MM.1S (cell line): ENCODE measurements around the gene INPP5D.

Source experiments
- DNase-seq: peaks from one replicate; pipeline ENCODE4 v3.0.0-alpha.2; 2015
- H2AFZ ChIP-seq: fragments of 300-600 bp; sonication (generic); 2 replicates; pipeline ENCODE4 v1.6.0; 2016; ENCODE audit warnings: antibody characterized with exemption, low read length
- H3F3A ChIP-seq: fragments of 300-600 bp; sonication (generic); 2 replicates; pipeline ENCODE4 v1.6.1; 2016; ENCODE audit warnings: mild to moderate bottlenecking, antibody characterized with exemption, low read length, moderate library complexity, mixed read lengths; ENCODE audit not compliant: insufficient read depth
- H3K27ac ChIP-seq: fragments of 300-600 bp; sonication (generic); 2 replicates; pipeline ENCODE4 v1.5.1; 2016; ENCODE audit warnings: mild to moderate bottlenecking, low read length
- H3K27me3 ChIP-seq: fragments of 300-600 bp; sonication (generic); replicated peaks from 2 replicates; pipeline ENCODE4 v1.6.0; 2016; ENCODE audit warnings: low read length; ENCODE audit not compliant: insufficient read depth
- H3K36me3 ChIP-seq: fragments of 300-600 bp; sonication (generic); replicated peaks from 2 replicates; pipeline ENCODE4 v1.6.1; 2016; ENCODE audit warnings: mild to moderate bottlenecking, low read length, mixed read lengths; ENCODE audit not compliant: insufficient read depth
- H3K4me1 ChIP-seq: fragments of 300-600 bp; sonication (generic); 2 replicates; pipeline ENCODE4 v1.6.1; 2016; ENCODE audit warnings: low read length, mixed read lengths
- H3K4me2 ChIP-seq: fragments of 300-600 bp; sonication (generic); 2 replicates; pipeline ENCODE4 v1.6.0; 2016; ENCODE audit warnings: low read depth, low read length
- H3K4me3 ChIP-seq: fragments of 300-600 bp; sonication (generic); 2 replicates; pipeline ENCODE4 v1.5.1; 2016; ENCODE audit warnings: low read length, mixed read lengths
- H3K79me2 ChIP-seq: fragments of 300-600 bp; sonication (generic); 2 replicates; pipeline ENCODE4 v1.6.1; 2016; ENCODE audit warnings: mixed run types, low read length, mixed read lengths
- H3K9ac ChIP-seq: fragments of 300-600 bp; sonication (generic); 2 replicates; pipeline ENCODE4 v1.6.1; 2016; ENCODE audit warnings: low read length, mixed read lengths
- H3K9me2 ChIP-seq: fragments of 300-600 bp; sonication (generic); replicated peaks from 2 replicates; pipeline ENCODE4 v1.6.1; 2016; ENCODE audit warnings: mild to moderate bottlenecking, low read length, mixed read lengths; ENCODE audit not compliant: insufficient read depth
- H3K9me3 ChIP-seq: fragments of 300-600 bp; sonication (generic); replicated peaks from 2 replicates; pipeline ENCODE4 v1.6.1; 2016; ENCODE audit warnings: mild to moderate bottlenecking, low read length, mixed read lengths; ENCODE audit not compliant: insufficient read depth
- H4K20me1 ChIP-seq: fragments of 300-600 bp; sonication (generic); 2 replicates; pipeline ENCODE4 v1.6.1; 2016; ENCODE audit warnings: mild to moderate bottlenecking, low read length, moderate library complexity, mixed read lengths; ENCODE audit not compliant: insufficient read depth
- EZH2 ChIP-seq: fragments of 300-600 bp; sonication (generic); optimal IDR thresholded peaks from 2 replicates; pipeline ENCODE3; 2017; ENCODE audit warnings: low read depth, mild to moderate bottlenecking, antibody characterized with exemption, low read length, mixed read lengths
- EZH2phosphoT487 ChIP-seq: fragments of 300-600 bp; sonication (generic); IDR thresholded peaks from 2 replicates; pipeline ENCODE4 v1.6.1; 2018; ENCODE audit warnings: antibody characterized with exemption, low read length
- TF ChIP-seq, protein P1 (sequence below): fragments of 300-600 bp; sonication (generic); IDR thresholded peaks from 2 replicates; pipeline ENCODE4 v1.5.1; 2016; ENCODE audit warnings: antibody characterized with exemption, low read length, mixed read lengths

INPP5D gene

DNA sequence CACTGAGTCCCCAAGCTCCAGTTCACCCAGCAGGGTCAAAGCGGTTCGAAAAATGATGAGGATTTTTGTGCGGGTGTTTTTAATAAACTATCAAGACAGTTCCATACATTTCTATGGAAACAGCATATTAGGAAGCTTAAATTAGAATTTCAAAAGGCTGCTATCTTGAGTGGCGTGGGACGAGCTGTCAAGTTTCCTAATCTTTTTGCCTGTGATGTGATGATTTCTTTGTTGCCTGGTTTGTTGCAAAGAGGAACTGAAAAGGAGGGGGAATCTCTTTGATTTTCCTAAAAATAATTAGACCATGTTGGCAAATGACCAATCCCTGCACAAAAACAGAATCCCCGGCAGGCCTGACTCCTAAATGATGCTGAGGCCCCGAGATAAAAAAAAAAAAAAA, 125.2 kb downstream of the INPP5D start:
- Histone ChIP-seq H3K9ac (no peak overlapping the region), H3K4me3 (no peak overlapping the region), H3K4me2 (peak overlapping the region; percentile 27; the same call in 1 of the 2 replicates), H4K20me1 (no peaks in the 10 kb centered on the region), H3K27me3 (no peaks in the 10 kb centered on the region), H3K9me2 (no peaks in the 10 kb centered on the region), H3K27ac (peak overlapping the region; percentile 65; the same call in 1 of the 2 replicates), H3K36me3 (no peaks in the 10 kb centered on the region), H2AFZ (no peak overlapping the region), H3K9me3 (no peaks in the 10 kb centered on the region), H3F3A (0 out of 2 replicates have a peak, but pooled peaks cover 4% of the 10 kb centered on the region), H3K4me1 (0 out of 2 replicates have a peak, but pooled peaks cover 7% of the 10 kb centered on the region), H3K79me2 (no peaks in the 10 kb centered on the region)
- no peak for DNase-seq
- TF ChIP-seq, protein P1, sequence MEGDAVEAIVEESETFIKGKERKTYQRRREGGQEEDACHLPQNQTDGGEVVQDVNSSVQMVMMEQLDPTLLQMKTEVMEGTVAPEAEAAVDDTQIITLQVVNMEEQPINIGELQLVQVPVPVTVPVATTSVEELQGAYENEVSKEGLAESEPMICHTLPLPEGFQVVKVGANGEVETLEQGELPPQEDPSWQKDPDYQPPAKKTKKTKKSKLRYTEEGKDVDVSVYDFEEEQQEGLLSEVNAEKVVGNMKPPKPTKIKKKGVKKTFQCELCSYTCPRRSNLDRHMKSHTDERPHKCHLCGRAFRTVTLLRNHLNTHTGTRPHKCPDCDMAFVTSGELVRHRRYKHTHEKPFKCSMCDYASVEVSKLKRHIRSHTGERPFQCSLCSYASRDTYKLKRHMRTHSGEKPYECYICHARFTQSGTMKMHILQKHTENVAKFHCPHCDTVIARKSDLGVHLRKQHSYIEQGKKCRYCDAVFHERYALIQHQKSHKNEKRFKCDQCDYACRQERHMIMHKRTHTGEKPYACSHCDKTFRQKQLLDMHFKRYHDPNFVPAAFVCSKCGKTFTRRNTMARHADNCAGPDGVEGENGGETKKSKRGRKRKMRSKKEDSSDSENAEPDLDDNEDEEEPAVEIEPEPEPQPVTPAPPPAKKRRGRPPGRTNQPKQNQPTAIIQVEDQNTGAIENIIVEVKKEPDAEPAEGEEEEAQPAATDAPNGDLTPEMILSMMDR = no peak
- TF ChIP-seq EZH2phosphoT487 = no peak
- no peak for TF ChIP-seq EZH2

DNA sequence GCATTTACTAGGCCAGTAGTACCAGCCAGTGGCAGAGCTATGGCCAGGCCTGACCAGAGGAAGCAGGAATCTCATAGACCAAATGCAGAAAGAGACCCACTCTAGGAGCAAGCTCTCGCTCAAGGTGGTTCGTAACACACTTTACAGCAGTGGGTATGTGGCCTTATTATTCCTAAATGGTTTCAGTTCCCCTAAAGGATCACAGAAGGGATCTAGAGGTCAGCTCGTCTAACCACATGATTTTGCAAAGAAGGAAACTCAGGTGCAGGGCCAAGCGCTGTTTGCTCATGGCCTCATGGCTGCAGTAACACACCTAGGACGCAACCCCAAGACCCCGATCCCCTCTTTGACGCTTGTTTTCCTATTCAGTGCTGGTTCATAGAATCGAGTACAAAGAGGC, 125.8 kb downstream of the INPP5D start:
- Histone ChIP-seq H3F3A (0 out of 2 replicates have a peak, but pooled peaks cover 4% of the 10 kb centered on the region), H3K9me3 (no peaks in the 10 kb centered on the region), H2AFZ (no peak overlapping the region), H3K27me3 (no peaks in the 10 kb centered on the region), H3K4me2 (peak overlapping the region; percentile 27; the same call in 1 of the 2 replicates), H3K27ac (peak overlapping the region; percentile 65; the same call in 1 of the 2 replicates), H3K9me2 (no peaks in the 10 kb centered on the region), H3K79me2 (no peaks in the 10 kb centered on the region), H3K9ac (no peak overlapping the region), H4K20me1 (no peaks in the 10 kb centered on the region), H3K4me1 (0 out of 2 replicates have a peak, but pooled peaks cover 7% of the 10 kb centered on the region), H3K4me3 (no peak overlapping the region), H3K36me3 (no peaks in the 10 kb centered on the region)
- TF ChIP-seq EZH2phosphoT487 (no peak), EZH2 (no peak)
- TF ChIP-seq, protein P1 = no peak
- DNase-seq = peak; percentile 30

DNA sequence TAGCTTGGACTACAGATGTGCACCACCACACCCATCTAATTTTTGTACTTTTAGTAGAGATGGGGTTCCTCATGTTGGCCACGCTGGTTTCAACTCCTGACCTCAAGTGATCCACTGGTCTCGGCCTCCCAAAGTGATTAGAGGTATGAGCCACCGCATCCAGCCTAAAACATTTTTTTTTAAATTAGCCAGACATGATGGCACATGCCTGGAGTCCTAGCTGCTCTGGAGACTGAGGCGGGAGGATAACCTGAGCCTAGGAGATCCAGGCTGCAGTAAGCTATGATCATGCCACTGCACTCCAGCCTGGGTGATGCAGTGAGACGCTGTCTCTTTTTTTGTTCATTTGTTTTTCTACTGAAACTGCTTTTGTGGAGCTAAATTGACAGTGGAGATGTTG, 126.7 kb downstream of the INPP5D start:
- no peak overlapping the region for H3K4me3 ChIP-seq
- no peaks in the 10 kb centered on the region for H3K9me3 ChIP-seq
- no peak for DNase-seq
- H3K79me2 ChIP-seq = no peaks in the 10 kb centered on the region
- 0 out of 2 replicates have a peak, but pooled peaks cover 4% of the 10 kb centered on the region for H3F3A ChIP-seq
- H4K20me1 ChIP-seq = no peaks in the 10 kb centered on the region
- 0 out of 2 replicates have a peak, but pooled peaks cover 7% of the 10 kb centered on the region for H3K4me1 ChIP-seq
- no peaks in the 10 kb centered on the region for H3K36me3 ChIP-seq
- no peak overlapping the region for H2AFZ ChIP-seq
- no peaks in the 10 kb centered on the region for H3K27me3 ChIP-seq
- no peak overlapping the region for H3K27ac ChIP-seq
- no peak overlapping the region for H3K4me2 ChIP-seq
- TF ChIP-seq EZH2phosphoT487 = no peak
- TF ChIP-seq, protein P1 = no peak
- TF ChIP-seq EZH2 = no peak
- H3K9me2 ChIP-seq = no peaks in the 10 kb centered on the region
- no peak overlapping the region for H3K9ac ChIP-seq
